Putamen (tissue), 1 donor: Measurements from ENCODE around the gene VANGL1.
A peak's percentile ranks its signal among the peaks of the same experiment; 100 is the strongest.

Experiments
- DNase-seq: peaks from one replicate; pipeline ENCODE4 v3.0.0-alpha.2; 2016; ENCODE audit warnings: low spot score

Gene VANGL1

DNA sequence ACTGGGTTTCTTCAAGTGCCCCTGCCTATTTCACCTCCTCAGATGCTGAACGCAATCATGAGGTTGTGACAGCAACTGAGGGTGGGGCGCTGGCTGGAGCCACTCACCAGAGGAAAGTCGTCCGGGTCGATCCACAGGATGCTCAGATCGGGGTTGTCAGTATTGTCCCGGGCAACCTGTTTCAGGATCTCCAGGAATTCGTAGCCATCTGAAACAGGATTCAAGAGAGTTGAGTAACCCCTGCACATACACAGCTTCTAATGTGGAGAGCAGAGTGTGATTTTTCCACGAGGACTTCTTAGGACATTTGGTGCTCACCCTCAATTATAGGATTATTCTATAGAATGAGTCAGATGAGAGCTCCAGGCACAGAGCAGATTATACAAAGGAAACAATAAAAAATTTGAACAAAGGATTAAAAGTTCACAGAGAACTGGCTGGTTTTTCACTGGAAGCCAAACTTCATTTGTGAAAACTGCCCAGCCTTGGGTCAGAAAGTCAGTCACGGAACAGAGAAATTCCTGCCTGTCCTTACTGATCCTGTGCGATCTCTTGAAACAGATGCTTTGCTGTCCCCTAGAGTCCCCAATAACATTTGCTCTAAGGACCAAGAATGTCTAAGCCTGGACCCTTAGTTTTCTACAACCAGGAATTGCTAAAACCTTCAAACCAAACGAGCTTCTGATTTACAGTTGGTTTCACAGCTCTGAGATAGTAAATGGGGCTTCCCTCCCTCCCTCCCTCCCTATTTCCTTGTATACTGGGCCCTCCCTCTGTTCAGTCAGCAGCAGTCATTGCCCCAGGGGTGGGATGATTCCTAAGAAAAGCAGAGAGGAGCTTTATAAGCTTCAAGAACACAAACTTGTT is 63.5 kb downstream of the VANGL1 start:
- no peak for DNase-seq

DNA sequence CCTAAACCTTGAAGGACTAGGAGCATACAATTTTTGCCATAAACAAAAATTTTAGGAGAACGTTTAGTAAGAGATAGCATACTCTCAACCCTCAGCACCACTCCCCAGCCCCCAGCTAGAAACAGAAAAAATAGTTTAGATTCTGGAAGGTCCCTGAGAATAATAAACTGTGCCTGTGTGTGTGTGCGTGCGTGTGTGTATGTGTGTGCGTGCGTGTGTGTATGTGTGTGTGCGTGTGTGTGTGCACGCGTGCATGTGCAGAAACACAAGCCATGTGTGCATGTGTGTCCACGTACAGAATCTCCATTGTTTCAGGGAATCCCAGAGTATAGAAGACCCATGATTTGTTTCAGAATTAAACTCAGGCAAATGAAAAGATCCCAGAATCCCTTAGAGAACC is 64.2 kb downstream of the VANGL1 start:
- DNase-seq, result no peak

DNA sequence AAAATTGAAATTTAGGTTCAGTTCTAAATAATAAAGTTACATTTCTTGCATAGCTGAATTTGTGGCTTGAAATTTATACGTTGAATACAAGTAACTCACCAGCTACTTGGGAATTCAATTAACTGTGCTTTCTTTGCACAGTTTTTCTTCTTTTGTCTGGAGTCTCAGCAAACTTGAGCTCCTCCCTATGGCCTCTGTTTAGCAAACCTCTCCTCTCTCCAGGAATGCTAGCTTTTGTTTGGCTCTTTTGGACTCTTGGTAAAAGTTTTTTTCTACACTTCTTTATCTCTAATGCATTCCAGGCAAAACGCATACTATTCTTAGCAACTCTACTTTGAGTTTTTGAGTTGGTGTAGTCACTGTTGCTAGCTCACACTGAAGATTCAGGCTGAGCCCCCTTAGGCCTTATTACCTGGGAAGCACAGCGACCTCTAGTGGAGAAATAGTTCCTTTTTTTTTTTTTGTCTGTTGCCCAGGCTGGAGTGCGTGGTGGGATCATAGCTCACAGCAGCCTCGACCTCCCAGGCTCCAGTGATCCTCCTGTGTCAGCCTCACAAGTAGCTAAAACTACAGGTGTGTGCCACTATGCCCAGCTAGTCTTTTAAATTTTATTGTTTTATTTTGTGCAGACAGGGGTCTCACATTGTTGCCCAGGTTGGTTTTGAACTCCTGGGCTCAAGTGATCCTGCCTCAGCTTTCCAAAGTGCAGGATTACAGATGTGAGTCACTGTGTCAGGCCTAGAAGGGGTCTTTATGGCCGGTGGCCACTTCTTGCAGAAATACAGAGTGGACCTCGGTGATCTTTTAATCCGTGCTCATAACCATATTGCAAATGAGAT is 65.0 kb downstream of the VANGL1 start:
- no peak for DNase-seq

DNA sequence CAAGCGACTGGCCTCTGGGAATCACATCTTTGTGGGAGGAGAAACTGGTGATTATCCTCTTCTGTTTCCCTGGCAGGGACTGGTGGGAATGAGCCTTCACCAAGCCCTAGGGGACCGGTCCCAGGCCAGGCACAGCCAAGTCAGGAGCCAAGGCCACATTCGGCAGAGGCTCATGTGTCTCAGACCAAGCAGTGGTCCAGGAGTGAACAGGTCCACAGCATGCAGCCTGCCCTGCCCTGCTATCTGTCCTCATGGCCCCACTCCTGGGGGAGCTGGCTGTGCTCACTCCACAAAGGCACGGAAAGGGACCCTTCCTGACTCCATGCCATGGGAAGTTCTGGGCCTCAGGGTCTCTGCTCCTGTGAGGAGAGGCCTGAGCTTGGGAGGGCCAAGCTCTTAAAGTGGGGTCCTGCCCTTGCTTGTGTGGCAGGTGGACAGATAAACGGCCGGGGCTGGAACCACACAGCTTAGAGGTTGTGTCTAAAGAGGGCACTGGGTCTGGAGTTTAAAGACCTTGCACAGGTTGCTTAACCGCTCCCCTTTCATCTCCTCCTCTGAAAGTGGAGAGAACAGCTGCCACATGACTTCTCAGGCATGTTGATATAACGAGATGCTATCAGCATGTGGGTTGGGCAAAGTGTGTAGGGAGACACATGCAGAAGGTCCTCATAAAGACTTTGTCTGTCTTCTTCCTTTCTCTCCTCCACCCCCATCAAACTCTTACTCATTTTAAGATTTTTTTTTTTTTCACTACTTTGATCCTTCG is 69.3 kb downstream of the VANGL1 start:
- no peak for DNase-seq

DNA sequence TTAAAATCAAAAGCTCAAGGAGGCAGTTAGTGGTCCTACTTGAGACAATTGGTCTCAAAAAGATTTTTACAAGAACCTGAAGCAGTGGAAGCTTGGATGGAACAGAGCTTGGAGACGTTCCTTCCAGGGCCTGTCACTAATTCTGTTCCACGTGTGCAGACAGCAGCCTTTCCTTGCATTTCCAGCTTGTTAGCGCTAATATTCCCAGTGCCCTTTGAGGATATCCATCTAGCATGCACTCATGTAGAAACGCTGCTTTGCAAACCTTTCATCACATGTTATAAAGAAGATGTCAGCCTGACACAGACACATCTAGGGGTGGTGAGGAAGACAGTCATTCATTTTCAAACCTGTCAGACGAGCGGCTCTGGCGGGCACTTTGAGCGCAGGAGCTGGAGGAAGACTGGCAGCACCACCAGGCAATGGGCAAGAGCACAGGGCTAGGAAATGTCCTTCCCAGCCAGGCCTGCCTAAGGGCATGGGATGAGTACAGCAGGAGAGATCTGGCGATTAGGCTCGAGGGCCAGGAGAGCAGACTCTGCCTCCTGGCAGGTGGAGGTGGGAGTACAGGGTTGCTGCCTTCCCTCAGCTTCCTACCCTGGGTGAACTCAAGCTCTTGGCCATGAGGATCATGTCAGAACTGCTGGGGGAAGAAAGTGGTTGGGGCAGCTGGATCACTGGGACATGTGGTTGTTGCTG is 71.3 kb downstream of the VANGL1 start:
- no peak for DNase-seq

DNA sequence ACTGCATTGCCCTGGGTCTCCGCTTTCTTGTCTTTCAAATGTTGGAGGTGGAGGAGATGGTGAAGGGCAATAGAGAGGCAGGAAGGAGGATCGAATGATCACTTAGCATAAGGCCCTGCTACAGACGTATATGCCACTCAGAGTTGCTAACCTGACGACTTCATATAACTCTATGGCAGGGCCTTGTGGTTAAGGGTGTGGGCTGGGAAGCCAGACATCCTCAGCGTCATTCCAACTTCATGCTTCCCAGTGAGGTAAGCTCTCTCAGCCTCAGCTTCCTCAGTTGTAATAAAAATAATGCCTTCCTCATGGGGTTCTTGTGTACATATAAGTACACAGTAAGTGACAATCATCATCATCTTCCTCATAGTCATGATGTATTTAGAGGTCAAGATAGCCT is 72.1 kb downstream of the VANGL1 start:
- DNase-seq, result no peak

DNA sequence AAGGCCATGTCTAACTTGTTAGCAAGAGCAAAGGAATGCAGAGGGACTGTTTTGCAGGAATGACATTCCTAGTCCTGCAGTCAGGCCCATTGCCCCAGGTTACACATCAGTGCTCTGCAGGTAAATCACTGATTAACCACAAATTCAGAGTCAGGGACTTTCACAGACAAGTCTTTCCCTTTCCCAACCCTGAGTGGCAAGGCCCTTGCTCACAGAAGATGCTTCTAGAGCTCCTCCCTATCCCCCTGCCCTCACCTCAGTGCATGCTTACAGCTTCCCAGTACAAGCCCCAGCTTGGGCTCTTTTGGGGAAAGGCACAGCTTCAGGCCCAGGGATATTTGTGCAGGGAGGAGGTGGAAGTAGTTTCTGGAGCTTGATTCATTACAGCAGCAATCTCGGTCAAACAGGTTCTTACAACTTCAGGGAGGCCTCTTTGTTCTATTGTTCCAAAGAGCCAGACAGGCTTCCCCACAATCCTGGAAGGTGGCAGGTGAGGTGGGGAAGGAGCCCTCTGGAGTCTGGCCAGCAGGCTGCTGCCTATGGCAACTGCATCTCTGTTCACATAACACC is 72.9 kb downstream of the VANGL1 start:
- no peak for DNase-seq

DNA sequence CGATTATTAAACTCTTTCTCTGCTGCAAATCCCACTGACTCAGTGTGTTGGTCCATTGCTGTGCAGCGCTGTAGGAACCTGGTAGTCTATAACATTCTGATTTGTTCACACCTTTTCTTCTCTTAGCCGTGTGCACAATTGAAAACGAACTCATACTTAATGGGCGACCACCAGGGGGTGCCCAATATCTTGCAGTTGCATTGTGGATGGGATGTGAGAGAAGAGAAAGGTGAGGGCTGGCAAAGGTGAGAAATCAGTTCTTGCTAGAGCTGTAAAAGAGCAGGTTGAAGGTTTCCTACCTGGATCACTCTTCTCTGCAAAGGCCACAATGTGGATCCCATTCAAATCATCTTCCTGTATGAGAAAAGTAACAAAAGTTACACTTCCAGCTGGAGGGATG is 75.8 kb downstream of the VANGL1 start:
- DNase-seq, result peak; percentile 10

DNA sequence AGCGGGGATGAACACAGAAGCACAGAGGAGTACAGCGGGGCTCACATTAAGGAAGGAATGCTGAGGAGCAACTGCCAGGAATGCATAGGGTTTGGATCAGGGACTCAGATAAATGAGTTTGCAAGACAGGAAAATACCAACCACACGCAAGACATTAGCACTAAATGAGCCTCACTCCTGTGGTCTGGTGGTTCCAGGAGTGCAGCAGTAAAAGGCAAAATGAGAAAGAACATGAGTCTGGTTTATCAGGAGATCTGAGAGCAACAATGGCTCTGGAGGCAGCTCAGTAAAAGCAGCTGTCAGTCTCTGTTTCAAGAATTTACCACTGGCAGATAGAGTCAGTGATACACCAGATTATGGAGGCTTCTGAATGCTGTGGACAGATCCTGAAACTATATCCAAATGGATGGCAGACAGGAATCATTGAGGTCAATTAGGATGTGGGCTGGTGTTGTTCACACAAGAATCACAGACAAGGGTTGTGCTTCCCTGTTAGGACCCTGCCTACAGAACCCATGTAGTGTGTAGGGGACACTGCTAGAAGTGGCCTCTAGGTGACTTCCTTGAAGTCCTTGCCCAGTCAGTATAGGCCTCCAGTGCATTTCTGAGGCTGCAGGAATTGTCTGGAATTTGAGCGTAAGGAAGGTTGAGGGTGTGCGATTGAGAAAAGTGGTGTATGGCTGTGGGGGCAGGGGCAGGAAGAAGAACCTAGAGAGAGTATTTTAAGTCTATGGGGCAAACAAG is 76.4 kb downstream of the VANGL1 start:
- no peak for DNase-seq

DNA sequence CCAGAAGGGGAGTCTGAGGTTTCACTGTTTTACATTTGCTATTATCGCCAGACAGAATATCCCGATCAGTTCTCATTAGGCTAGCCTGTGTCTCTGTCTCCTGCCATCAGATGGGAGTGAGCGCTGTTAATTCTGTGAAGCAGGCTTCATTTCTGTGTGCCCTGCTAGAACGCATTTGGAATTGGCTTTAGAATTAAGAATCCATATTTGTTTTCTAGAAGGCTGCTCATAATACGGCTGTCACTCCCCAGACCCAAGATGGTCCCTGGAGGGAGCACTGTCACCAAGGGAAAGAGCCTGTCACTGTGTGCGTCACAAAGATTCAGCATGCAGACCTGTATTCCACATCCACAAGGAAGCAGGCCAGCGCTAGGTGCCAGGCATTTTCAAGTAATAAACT is 77.5 kb downstream of the VANGL1 start:
- DNase-seq, result no peak

DNA sequence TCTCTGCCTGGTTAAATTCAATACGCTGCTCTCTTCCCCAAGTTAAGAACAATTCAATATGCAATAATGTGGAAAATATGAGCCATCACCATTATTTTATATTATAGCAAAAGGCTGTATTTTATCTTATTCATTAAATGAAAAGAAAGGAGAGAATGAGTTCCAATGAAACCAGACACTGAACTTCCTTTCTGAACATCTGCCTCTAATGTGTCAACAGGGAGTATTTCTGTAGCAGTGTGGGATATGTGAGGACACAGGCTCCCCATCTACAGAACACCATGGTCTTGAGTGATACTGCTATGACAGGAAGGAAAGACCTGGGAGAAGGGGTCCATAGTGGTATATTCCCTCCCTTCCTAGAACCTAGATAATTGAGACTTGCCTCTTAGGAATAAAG is 80.5 kb downstream of the VANGL1 start:
- DNase-seq, result no peak

DNA sequence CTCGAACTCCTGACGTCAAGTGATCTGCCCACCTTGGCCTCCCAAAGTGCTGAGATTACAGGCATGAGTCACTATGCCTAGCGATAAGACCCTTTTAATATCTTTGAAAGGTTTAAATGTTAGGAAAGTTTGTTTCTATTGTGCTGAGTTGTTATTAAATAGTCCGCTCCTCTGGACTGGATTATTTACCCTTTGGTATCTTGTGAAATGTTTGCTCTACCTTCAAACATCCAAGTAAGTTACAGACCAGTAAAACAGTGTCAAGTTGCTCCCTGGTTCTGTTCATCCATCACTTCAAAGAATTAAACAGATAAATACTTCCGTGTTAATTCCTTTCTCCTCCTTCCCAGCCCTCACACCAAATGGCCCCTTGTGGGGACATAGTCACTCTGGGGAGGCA is 82.0 kb downstream of the VANGL1 start:
- no peak for DNase-seq

DNA sequence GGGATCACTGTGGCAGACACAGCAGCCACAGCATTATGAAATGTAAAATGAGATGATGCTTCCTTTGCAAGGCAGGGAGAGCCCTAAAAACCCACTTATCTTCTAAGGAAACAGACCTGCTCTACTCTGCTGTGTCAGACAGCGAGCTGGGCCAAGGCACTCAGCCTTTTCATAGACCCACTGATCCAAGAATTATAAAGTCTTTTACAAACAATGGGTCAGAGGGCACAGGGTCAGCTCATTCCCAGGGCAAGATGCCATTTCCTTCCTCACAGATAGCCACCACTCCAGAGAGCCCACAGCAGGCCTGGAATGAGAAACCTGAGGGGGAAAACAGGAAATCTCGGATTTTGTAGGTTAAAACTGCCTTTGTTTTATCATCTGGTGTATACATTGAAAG is 83.8 kb downstream of the VANGL1 start:
- no peak for DNase-seq

DNA sequence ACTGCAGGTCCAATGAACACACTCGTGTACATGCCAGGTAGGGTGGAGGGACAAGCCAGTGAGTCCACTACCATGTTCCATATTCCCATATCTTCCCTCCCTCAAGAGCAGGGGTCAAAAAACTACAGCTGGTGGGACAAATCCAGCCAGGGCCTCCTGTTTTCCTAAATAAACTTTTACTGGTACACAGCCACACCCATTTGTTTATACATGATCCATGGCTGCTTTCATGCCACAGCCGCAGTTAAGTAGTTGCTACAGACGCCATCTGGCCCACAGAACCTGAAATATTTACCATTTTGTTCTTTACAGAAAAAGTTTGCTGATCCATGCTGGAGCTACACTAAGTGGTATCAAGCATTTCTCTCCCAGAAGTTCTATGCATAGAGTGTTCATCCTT is 84.4 kb downstream of the VANGL1 start:
- no peak for DNase-seq

DNA sequence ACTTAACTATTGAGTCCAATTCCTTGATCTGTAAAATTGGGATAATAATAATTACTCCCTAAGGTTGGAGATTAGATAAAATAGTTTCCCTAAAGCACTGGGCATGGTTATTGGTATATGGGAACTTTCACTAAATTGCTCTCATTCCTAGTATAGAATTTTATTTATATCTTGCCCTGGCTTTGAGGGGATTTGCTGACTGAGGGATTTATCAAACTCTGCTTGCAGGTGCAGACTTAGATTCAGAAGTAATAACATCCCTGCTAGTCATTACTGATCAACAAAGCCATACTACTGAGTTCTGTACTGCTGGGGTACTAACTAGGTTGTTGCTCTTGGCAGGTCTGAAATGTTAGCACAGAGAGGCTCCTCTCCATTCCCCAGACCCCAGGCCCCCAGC is 84.8 kb downstream of the VANGL1 start:
- DNase-seq, result no peak

DNA sequence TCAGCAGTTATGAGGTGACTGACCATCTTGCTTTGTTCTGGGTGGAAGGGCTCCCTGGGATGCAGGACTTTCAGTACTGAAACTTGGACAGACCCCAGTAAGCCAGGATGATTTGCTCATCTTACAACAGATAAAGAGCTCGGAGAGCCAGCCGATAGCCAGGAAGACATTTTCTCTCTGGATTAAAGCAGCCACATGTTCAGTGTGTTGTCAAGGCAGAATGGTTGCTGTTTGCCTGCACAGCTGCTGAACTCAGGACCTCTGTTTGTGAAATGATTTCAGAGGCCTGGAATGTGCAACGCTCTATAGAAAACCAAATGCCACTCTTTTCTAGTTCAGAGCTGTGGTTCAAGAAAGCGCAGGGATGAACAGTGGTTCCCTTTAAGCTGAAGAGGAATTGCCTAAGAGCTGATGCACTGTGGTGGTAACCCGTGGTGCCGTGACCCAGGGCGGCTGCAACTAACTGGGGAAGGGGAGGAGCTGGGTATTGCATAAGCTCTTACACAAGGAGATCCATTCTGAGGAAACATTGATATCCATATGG is 86.0 kb downstream of the VANGL1 start:
- no peak for DNase-seq

DNA sequence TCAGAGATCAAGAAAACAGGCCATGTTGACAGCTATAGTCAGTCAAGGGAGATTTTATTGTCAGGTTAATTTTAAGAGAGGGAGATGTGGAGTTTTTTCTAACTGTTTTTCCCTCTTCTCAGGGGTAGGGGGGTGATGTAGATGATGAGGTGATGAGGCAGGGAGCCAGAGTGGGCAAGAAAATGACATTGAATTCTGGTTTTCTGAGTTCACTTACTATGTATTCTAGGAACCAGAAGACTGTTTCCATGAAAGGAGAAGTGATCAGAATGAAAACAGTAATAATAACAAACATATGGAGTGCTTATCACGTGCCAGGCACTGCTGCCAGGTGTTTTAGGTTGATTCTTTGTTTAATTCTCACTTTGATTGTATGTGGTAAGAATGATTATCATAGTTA is 86.6 kb downstream of the VANGL1 start:
- DNase-seq, result no peak

DNA sequence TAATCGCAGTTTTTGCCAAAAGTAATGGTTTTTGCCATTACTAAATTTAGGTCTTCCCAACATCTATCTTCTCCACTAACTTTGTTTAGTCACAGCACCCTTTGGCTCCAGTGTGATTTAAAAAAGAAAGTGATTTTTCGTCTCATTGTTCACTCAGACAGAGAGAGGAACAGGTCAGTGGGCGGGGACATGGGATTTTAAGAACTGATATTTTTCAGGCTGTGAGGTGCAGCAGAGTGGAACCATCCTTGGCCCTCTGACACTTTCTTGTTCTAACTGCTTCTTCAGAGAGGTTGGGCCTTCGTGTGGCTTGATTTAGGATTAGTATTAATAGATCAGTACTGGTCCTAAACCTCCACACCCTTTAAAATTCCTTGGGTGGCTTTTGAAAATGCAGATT is 88.0 kb downstream of the VANGL1 start:
- no peak for DNase-seq

DNA sequence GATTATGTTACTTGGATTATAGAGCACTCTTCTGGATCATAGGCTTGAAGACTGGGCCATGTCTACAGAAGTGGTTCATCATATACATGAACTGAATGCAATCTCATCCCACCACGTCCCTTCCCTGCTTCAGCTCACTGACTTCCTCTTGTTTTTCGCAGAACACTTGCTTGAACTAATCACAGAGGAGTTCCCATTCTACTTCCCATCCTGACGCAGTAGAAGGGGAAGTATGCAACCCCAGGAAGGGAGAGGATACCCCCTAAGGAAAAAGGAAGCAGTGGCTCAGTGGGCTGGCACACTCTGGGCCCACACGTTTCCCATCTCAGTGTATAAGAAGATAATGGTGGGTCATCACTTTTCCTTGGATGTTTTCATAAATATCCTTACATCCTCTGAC is 90.5 kb downstream of the VANGL1 start:
- DNase-seq, result no peak

DNA sequence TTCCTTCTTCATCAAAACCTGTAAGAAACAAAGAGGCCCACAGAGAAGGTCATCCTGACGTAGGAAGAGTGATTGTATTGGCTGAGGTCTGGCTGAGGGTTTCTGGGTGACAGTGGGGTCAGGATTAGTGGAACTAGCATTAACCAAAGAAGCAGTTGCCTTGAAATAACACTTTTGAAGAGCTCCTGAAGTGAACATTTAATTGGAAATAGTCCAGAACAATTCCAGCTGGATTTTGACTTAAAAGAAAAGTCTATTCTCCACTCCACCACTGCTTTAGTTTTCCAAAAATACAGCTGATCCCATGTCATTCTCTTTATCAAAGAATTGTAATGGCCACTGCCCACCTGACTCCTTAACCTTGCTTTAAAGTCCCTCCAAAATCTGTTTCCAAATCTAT is 99.0 kb downstream of the VANGL1 start:
- DNase-seq, result no peak
